H9 (cell line): Measurements from ENCODE around the gene NXNL2. TPM values are rescaled to one million over a fixed set of nuclear protein-coding genes. Genes with fewer than 3 reads are reported as not detected.

Experiments
- DNase-seq: peaks from one replicate; pipeline ENCODE4 v3.0.0-alpha.2; 2017
- H2AFZ ChIP-seq: one replicate; pipeline ENCODE4 v1.6.1; 2013; ENCODE audit warnings: mild to moderate bottlenecking, low read length, control low read depth, moderate library complexity
- H2AK5ac ChIP-seq: 2 replicates; pipeline ENCODE4 v1.6.1; 2013; ENCODE audit warnings: low read length, control low read depth, mixed read lengths; ENCODE audit not compliant: insufficient read length
- H2BK120ac ChIP-seq: one replicate; pipeline ENCODE4 v1.6.1; 2013; ENCODE audit warnings: low read depth, mild to moderate bottlenecking, low read length, control low read depth, inconsistent platforms; ENCODE audit not compliant: poor library complexity, severe bottlenecking
- H2BK12ac ChIP-seq: 2 replicates; pipeline ENCODE4 v1.6.1; 2013; ENCODE audit warnings: low read length, control low read depth, mixed read lengths, low read depth; ENCODE audit not compliant: insufficient read length
- H2BK15ac ChIP-seq: 2 replicates; pipeline ENCODE4 v1.6.1; 2013; ENCODE audit warnings: low read depth, low read length, control low read depth
- H2BK20ac ChIP-seq: one replicate; pipeline ENCODE4 v1.6.1; 2013; ENCODE audit warnings: low read depth, mild to moderate bottlenecking, low read length, control low read depth, inconsistent platforms; ENCODE audit not compliant: poor library complexity, severe bottlenecking
- H2BK5ac ChIP-seq: 2 replicates; pipeline ENCODE4 v1.6.1; 2013; ENCODE audit warnings: low read length, control low read depth, mixed read lengths; ENCODE audit not compliant: insufficient read length
- H3K14ac ChIP-seq: 2 replicates; pipeline ENCODE4 v1.6.1; 2013; ENCODE audit warnings: low read length, control low read depth; ENCODE audit not compliant: insufficient read depth
- H3K18ac ChIP-seq: 2 replicates; pipeline ENCODE4 v1.6.1; 2013; ENCODE audit warnings: low read depth, mild to moderate bottlenecking, mixed read lengths, low read length, control low read depth; ENCODE audit not compliant: insufficient read length
- H3K23ac ChIP-seq: 2 replicates; pipeline ENCODE4 v1.6.1; 2013; ENCODE audit warnings: low read length, control low read depth, mixed read lengths, low read depth; ENCODE audit not compliant: insufficient read length
- H3K23me2 ChIP-seq: 2 replicates; pipeline ENCODE4 v1.6.1; 2013; ENCODE audit warnings: low read depth, mild to moderate bottlenecking, mixed read lengths, low read length, control low read depth; ENCODE audit not compliant: insufficient read length, poor library complexity, severe bottlenecking
- H3K27ac ChIP-seq: 2 replicates; pipeline ENCODE4 v1.5.1; 2013; ENCODE audit warnings: low read length, control low read depth, mixed read lengths, low read depth; ENCODE audit not compliant: insufficient read length
- H3K27me3 ChIP-seq: 2 replicates; pipeline ENCODE4 v1.6.1; 2013; ENCODE audit warnings: low read length, control low read depth, inconsistent platforms; ENCODE audit not compliant: insufficient read depth
- H3K4ac ChIP-seq: 2 replicates; pipeline ENCODE4 v1.6.1; 2013; ENCODE audit warnings: low read depth, mild to moderate bottlenecking, control low read depth, inconsistent platforms, low read length, moderate library complexity
- H3K4me1 ChIP-seq: 2 replicates; pipeline ENCODE4 v1.6.1; 2013; ENCODE audit warnings: low read length, control low read depth, inconsistent platforms; ENCODE audit not compliant: insufficient read depth
- H3K4me2 ChIP-seq: 2 replicates; pipeline ENCODE4 v1.6.1; 2013; ENCODE audit warnings: low read length, control low read depth, mixed read lengths; ENCODE audit not compliant: insufficient read length, insufficient read depth
- H3K56ac ChIP-seq: 2 replicates; pipeline ENCODE4 v1.6.1; 2013; ENCODE audit warnings: low read depth, mild to moderate bottlenecking, mixed read lengths, low read length, control low read depth; ENCODE audit not compliant: insufficient read length
- H3K79me1 ChIP-seq: 2 replicates; pipeline ENCODE4 v1.6.1; 2013; ENCODE audit warnings: low read depth, mild to moderate bottlenecking, moderate library complexity, low read length, control low read depth, inconsistent platforms; ENCODE audit not compliant: insufficient read depth, poor library complexity, severe bottlenecking
- H3K79me2 ChIP-seq: 2 replicates; pipeline ENCODE4 v1.6.1; 2013; ENCODE audit warnings: low read length, control low read depth, inconsistent platforms; ENCODE audit not compliant: insufficient read depth
- H3K9ac ChIP-seq: 2 replicates; pipeline ENCODE4 v1.6.1; 2013; ENCODE audit warnings: low read length, control low read depth, mixed read lengths; ENCODE audit not compliant: insufficient read length; ENCODE audit errors: extremely low read depth
- H3K9me3 ChIP-seq: one replicate; pipeline ENCODE4 v1.6.1; 2013; ENCODE audit warnings: low read depth, low read length, inconsistent platforms; ENCODE audit not compliant: control insufficient read depth
- H3T11ph ChIP-seq: one replicate; pipeline ENCODE4 v1.6.1; 2013; ENCODE audit warnings: mild to moderate bottlenecking, low read length, control low read depth, inconsistent platforms
- H4K20me1 ChIP-seq: one replicate; pipeline ENCODE4 v1.6.1; 2013; ENCODE audit not compliant: control insufficient read depth, insufficient read length, insufficient read depth
- H4K5ac ChIP-seq: 2 replicates; pipeline ENCODE4 v1.6.1; 2013; ENCODE audit warnings: low read depth, mild to moderate bottlenecking, mixed read lengths, low read length, control low read depth; ENCODE audit not compliant: insufficient read length
- H4K8ac ChIP-seq: replicated peaks from 2 replicates; pipeline ENCODE4 v1.6.1; 2013; ENCODE audit warnings: low read length, control low read depth, mixed read lengths, low read depth; ENCODE audit not compliant: insufficient read length
- H4K91ac ChIP-seq: 2 replicates; pipeline ENCODE4 v1.6.1; 2013; ENCODE audit warnings: low read depth, mild to moderate bottlenecking, moderate library complexity, mixed read lengths, low read length, control low read depth; ENCODE audit not compliant: insufficient read length
- H3K27ac Mint-ChIP-seq, 3 experiments: 2 replicates in 2 of 3; 3 replicates in 1 of 3; pipeline ENCODE4 v1.8.0; 2020 to 2021; ENCODE audit warnings: mixed read lengths in 3 of 3, mild to moderate bottlenecking in 1 of 3, moderate library complexity in 1 of 3
- H3K27me3 Mint-ChIP-seq: 2 replicates; pipeline ENCODE4 v1.8.0; 2021; ENCODE audit warnings: low read depth, mild to moderate bottlenecking, moderate library complexity, mixed read lengths
- H3K36me3 Mint-ChIP-seq, 3 experiments: 2 replicates in 2 of 3; 3 replicates in 1 of 3; pipeline ENCODE4 v1.8.0; 2020 to 2021; ENCODE audit warnings: low read depth in 3 of 3, mixed read lengths in 3 of 3; ENCODE audit not compliant: insufficient read depth in 1 of 3
- H3K4me1 Mint-ChIP-seq, 2 experiments: 2 replicates each; pipeline ENCODE4 v1.8.0; 2020; ENCODE audit warnings: mixed read lengths in 2 of 2
- H3K4me3 Mint-ChIP-seq, 2 experiments: 2 replicates in 1 of 2; 3 replicates in 1 of 2; pipeline ENCODE4 v1.8.0; 2020 to 2021; ENCODE audit warnings: mild to moderate bottlenecking in 2 of 2, mixed read lengths in 2 of 2, moderate library complexity in 1 of 2
- H3K9me3 Mint-ChIP-seq, 2 experiments: 2 replicates in 1 of 2; 3 replicates in 1 of 2; pipeline ENCODE4 v1.8.0; 2020; ENCODE audit warnings: mild to moderate bottlenecking in 2 of 2, mixed read lengths in 2 of 2, moderate library complexity in 1 of 2
- WGBS: extraction: QIAGEN DNeasy Blood & Tissue Kit; methylation state at CpG from one replicate; pipeline ENCODE4 v1.1.7; 2013; ENCODE audit warnings: missing lambda C conversion rate, low lambda C conversion rate, mixed read lengths; ENCODE audit not compliant: insufficient read length; ENCODE audit errors: extremely low coverage; 5-methylcytosine and 5-hydroxymethylcytosine counted together
- total RNA-seq: library from RNA; stranded (reverse); gene quantifications from 2 replicates; pipeline ENCODE4 v1.2.1, GENCODE V29; 2021
- TF ChIP-seq, protein P1 (sequence below): fragments of 200-600 bp; sonication (generic); conservative IDR thresholded peaks from 3 replicates; pipeline ENCODE4 v1.8.0; 2021; ENCODE audit warnings: antibody characterized with exemption, mild to moderate bottlenecking

Gene NXNL2
- total RNA-seq, 1 experiment from 2014 or later = 0.57 TPM

DNA sequence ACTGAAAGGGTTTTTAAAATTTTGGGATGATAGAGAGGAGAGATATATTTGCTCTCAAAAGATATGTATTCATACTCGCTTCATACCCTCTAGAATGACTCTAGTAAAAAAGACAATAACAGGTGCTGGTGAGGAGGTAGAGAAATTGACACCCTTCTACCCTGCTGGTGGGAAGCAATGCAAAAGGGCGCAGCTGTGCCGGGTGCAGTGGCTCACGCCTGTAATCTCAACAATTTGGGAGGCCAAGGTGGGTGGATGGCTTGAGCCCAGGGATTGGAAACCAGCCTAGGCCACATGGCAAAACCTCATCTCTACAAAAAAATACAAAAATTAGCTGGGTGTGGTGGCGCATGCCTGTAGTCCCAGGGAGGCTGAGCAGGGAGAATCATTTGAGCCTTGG lies 33.9 kb upstream of the NXNL2 start:
- Histone ChIP-seq H4K5ac (no peak overlapping the region), H2AFZ (no peak overlapping the region), H3K9ac (no peak overlapping the region), H2BK5ac (no peak overlapping the region), H2BK120ac (no peak overlapping the region), H3K27ac (no peak overlapping the region), H3K4me1 (peaks cover 6% of the 10 kb centered on the region; the same call in 1 of the 2 replicates), H3K4ac (no peak overlapping the region), H3K14ac (no peak overlapping the region), H3K23ac (no peak overlapping the region), H3K4me2 (no peak overlapping the region), H3K18ac (no peak overlapping the region), H3T11ph (no peak overlapping the region), H3K23me2 (no peaks in the 10 kb centered on the region), H4K91ac (no peak overlapping the region), H3K79me2 (no peaks in the 10 kb centered on the region; the same call in 1 of the 2 replicates), H4K20me1 (no peaks in the 10 kb centered on the region), H2BK15ac (no peak overlapping the region), H2BK20ac (no peak overlapping the region), H4K8ac (no peak overlapping the region), H2BK12ac (no peak overlapping the region), H3K56ac (no peak overlapping the region), H3K9me3 (no peaks in the 10 kb centered on the region), H2AK5ac (no peak overlapping the region), H3K79me1 (no peaks in the 10 kb centered on the region), H3K27me3 (no peaks in the 10 kb centered on the region)
- Mint-ChIP-seq H3K36me3 (no peaks in the 10 kb centered on the region; a peak in 1 of 7 replicates), H3K9me3 (no peaks in the 10 kb centered on the region), H3K4me3 (no peak overlapping the region), H3K27me3 (no peaks in the 10 kb centered on the region), H3K27ac (no peak overlapping the region), H3K4me1 (peaks cover 10 to 17% of the 10 kb centered on the region in 2 experiments)
- no CpG with 5 or more reads among the region's 5 CpGs for WGBS
- TF ChIP-seq, protein P1, sequence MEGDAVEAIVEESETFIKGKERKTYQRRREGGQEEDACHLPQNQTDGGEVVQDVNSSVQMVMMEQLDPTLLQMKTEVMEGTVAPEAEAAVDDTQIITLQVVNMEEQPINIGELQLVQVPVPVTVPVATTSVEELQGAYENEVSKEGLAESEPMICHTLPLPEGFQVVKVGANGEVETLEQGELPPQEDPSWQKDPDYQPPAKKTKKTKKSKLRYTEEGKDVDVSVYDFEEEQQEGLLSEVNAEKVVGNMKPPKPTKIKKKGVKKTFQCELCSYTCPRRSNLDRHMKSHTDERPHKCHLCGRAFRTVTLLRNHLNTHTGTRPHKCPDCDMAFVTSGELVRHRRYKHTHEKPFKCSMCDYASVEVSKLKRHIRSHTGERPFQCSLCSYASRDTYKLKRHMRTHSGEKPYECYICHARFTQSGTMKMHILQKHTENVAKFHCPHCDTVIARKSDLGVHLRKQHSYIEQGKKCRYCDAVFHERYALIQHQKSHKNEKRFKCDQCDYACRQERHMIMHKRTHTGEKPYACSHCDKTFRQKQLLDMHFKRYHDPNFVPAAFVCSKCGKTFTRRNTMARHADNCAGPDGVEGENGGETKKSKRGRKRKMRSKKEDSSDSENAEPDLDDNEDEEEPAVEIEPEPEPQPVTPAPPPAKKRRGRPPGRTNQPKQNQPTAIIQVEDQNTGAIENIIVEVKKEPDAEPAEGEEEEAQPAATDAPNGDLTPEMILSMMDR = no peak
- no peak for DNase-seq
